Left ventricle myocardium superior (tissue), 1 donor: ENCODE results near the gene VCY. TPM values are rescaled to one million over a fixed set of nuclear protein-coding genes. Genes with fewer than 3 reads are reported as not detected.
"Not testable (repeated sequence)": the region's sequence is repeated elsewhere in the genome, so short reads cannot be mapped to it uniquely, and the experiment has no call there.

Source experiments
- ATAC-seq: fragments of 200-7000 bp; cut with Tn5 transposase; one replicate; pipeline ENCODE4 v1.9.1; 2020; ENCODE audit warnings: mild to moderate bottlenecking, moderate library complexity
- DNase-seq: peaks from one replicate; pipeline ENCODE4 v3.0.0-alpha.2; 2020
- intact Hi-C: fragments of 100-400 bp; cut with micrococcal nuclease; formaldehyde crosslinking; loops from one replicate; pipeline ENCODE4 v1.11.0; 2022
- long read RNA-seq: library from polyadenylated mRNA; unstranded; transcript quantifications from one replicate; pipeline ENCODE4 v2.0.0, GENCODE V29; 2021
- total RNA-seq: library from RNA; stranded (reverse); fragmentation: NEBNext Ultra II Directional; extraction: Animal tissue kit (Norgen Biotek cat#: 25700); gene quantifications from one replicate; pipeline ENCODE4 v1.2.1, GENCODE V29; 2021
- donor health status: DM: no; HTN: yes; CAD: no; lungs with severe emphysema.

Gene VCY
- not detected for total RNA-seq
- long read RNA-seq: 0 reads

GRCh38 chrY:13986373-13986772 lies at the start of gene VCY:
TSS of gene VCY (minus strand) at chrY:13986473. CDS start at chrY:13986440, 33 bp downstream.
- ATAC-seq, intact Hi-C loops, DNase-seq: not testable (repeated sequence)

- DNase-seq, ATAC-seq, intact Hi-C loops: not testable (repeated sequence)
Measured at GRCh38 chrY:14030395-14030794, 44.1 kb upstream of the VCY start.

- intact Hi-C loops, ATAC-seq, DNase-seq: not testable (repeated sequence)
Measured at GRCh38 chrY:14011916-14012315, 25.6 kb upstream of the VCY start.

- ATAC-seq, intact Hi-C loops, DNase-seq: not testable (repeated sequence)
Measured at GRCh38 chrY:13942406-13942805, 43.9 kb downstream of the VCY start.

Other genes with a start within 250 kb of the VCY start
- not detected for gene VCY1B, start 69.8 kb upstream of the VCY start, total RNA-seq